GM21515 (cell line): ENCODE results near the gene CBX6.

Source experiments
- ATAC-seq: cut with Tn5 transposase; IDR thresholded peaks from one replicate; pipeline ENCODE4 v1.9.1; 2021; ENCODE audit not compliant: unreplicated experiment

CBX6 gene

DNA sequence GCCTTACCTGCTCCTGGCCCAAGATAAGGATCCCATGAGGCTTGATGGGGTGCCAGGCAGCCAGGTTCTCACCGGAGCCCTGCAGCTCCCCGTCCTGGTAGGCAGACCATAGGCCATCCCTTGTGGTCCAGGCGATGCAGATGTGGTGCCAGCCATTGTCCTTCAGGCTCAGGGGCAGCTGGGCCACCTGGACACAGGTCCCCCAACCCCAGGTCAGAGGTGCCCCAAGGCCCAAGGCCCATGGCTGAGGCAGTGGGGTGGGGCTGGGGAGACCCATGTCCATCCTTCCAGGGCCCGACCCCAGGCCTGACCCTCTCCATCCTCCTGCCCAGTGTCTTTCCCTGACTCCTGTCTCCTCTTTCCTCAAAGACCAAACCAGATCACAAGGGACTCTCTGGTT is 48.9 kb downstream of the CBX6 start:
- ATAC-seq = no peak

- no peak for ATAC-seq
Observed at GRCh38 chr22:38820020-38820419, 52.0 kb downstream of the CBX6 start.

DNA sequence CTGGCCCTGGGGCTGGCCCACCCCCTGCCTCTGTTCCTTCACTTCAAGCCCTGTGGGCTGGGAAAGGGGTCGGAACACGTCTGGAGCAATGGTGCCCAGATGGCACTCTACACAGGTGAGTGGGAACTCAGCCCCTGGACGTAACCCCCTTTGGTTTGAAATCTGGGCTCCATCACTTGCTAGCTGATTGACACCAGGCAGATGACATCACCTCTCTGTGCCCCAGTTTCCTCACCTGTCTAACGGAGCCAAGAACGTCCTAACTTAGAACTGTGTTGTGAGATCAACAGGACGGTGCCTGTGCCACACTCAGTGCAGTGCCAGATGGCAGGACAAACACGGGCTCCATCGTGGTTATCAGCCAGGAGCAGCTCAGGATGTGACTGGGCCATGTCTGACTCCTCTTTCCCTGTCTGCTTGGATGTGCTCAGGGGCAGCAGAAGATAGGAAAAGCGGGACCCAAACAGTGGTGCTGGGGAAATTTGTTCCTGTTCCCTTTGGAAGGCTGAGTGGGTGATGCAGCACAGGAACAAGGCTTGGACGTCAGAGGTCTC is 52.6 kb downstream of the CBX6 start:
- no peak for ATAC-seq

- ATAC-seq = no peak
Observed at GRCh38 chr22:38817196-38817595, 54.8 kb downstream of the CBX6 start.

DNA sequence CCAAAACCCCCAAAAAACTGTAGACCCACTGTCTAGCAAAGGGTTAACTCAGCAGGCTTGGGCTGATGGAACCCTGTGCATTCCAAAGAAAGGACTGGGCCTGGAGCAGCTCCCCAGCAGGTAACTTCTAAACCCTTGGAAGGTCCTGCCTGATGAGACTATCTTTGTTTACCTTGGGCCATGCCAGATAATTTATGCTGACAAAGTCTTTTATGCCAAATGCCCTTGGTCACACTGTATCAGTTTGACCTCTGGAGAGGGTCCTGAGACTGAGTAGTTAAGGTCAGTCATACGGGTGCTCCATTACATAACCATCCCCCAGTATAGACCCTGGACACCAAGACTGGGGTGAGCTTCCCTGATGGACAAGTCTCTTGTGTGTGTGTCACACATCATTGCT is 56.2 kb downstream of the CBX6 start:
- ATAC-seq = no peak
